K562 treated with DMSO at 1 percent for 12 hours (cell line): ENCODE measurements around the gene CTSO. TPM values are rescaled to one million over a fixed set of nuclear protein-coding genes. Genes with fewer than 3 reads are reported as not detected.

Experiments used
- total RNA-seq: library from RNA; unstranded; fragments of 300-600 nt; gene quantifications from 2 replicates; pipeline ENCODE4 v1.2.3, GENCODE V29; 2022; ENCODE audit not compliant: insufficient read depth

CTSO gene
- total RNA-seq: 0.80 TPM in 1 of 2 replicates, not detected in the other

GRCh38 chr4:155953151-155954117 is at the start of gene CTSO:
Gene CTSO (minus strand): TSS chr4:155953866. CDS start chr4:155953847, 19 bp downstream.

GRCh38 chr4:155903453-155903852 is 50.2 kb downstream of the CTSO start, which contains the start of gene TDO2:
Gene TDO2 (plus strand): TSS chr4:155903696. CDS start chr4:155903759, 63 bp downstream.

Other genes starting within 250 kb of the CTSO start
- gene GUCY1B1, start 194.8 kb downstream of the CTSO start, total RNA-seq: not detected in 2 replicates
- gene ASIC5, start 87.6 kb downstream of the CTSO start, total RNA-seq: not detected in 2 replicates
- 0.51 and 0.83 TPM in 2 replicates for gene TDO2, start 50.2 kb downstream of the CTSO start, total RNA-seq